HFF-Myc (cell line): Measurements from ENCODE around the gene DYNLRB2.

ENCODE experiments used
- DNase-seq: peaks from one replicate; pipeline ENCODE4 v3.0.0-alpha.2; 2011; ENCODE audit warnings: low read depth; ENCODE audit errors: extremely low read depth
- H3K4me3 ChIP-seq: replicated peaks from 2 replicates; pipeline ENCODE4 v1.5.1; 2011; ENCODE audit warnings: low read depth, mild to moderate bottlenecking, control low read depth, low read length
- CTCF ChIP-seq: IDR thresholded peaks from 2 replicates; pipeline ENCODE4 v1.5.1; 2012; ENCODE audit warnings: mild to moderate bottlenecking, low read depth, low read length, control low read depth; ENCODE audit errors: missing control alignments

Gene DYNLRB2

DNA sequence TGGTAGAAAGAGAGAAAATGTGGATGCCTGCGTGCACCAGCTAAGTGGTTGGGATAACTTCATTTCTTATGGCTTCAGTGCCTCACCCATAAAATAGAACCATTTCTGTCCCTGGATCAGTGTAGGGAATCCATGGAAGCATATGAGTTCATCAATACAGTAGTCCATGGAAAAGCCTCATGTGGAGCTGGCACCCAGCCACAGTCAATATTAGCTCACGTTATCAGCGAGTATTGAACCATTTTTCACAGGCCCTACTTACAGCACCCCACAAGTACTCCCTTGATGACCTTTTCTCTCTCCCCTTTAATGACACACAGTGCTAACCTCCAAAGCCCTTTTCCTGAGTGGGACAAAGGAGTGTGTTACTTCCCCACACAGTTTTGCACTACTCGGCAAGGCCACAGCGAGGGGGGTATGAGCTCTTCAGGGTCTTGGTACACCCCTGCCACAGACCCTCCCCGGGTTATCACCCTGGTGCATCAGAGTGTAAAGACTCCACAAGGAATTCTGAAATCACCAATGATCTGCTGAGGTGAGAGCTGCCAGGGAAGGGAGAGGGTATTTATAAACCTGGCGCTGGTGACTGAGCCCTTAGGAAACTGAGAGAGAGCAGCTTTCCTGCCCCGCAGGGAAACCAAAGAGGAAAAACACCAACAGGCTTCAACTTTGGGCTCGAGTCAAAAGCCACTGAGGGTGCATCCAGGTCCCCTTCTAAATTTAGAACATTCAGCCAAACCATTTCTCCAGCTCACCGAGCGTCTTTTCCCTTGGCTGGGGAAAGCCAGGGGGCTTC is 36.9 kb downstream of the DYNLRB2 start:
- no peak overlapping the region for H3K4me3 ChIP-seq
- DNase-seq = no peak
- TF ChIP-seq CTCF = no peak

DNA sequence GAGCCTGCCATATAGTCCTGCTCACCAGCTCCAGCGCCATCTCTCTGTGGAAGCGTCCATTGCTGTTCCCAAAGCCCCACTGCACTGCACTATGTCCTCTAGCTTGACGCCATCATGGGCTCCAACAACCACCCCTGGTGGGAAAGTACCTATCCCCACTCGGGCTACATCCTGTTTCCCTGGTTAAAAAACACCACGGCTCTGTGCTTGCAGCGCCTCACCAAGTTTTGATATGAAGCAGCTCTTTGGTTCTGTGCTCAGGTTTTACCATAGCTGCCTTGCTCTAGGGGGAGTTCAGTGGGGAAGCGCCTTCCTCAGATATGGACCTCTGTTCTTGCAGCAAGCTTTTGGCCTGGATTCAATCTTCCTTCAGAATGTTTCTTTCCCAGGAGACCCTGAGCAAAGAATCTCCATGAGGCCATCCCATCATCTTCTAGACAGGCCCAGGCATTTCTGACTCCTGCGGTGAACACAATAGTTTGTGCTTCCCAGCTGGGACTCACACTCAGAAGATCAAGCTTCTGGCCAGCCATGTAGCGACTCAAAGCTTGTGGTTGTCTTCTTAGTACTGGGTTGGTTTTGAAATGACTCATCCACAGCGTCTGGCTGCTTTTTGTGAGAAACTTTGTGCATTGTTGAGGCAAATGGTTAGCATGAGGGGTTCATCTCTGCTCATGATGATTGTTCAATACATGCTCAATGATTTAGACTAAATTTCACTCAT is 39.5 kb downstream of the DYNLRB2 start:
- no peak for TF ChIP-seq CTCF
- no peak for DNase-seq
- H3K4me3 ChIP-seq = no peak overlapping the region

GRCh38 chr16:80583466-80583865 is 42.7 kb downstream of the DYNLRB2 start:
- H3K4me3 ChIP-seq = no peak overlapping the region
- no peak for TF ChIP-seq CTCF
- DNase-seq = peak; percentile 16

DNA sequence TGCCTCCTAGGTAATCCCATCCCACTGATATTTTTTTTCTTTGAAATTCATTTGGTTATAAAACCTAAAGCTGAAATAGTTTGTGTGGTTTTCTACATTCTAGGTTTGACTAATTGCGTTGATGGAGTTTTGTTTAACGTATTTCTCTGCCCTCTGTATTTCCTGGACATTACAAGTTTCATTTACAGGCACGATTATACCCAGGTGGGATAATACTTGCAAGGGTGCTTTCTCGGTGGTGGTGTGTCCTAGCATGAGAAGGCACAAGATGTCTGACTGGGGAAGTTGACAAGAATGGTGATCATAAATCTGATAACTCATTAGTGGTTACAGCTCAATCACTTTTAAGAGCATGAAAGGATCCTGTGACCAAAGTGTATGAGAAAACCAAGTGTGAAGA is 45.0 kb downstream of the DYNLRB2 start:
- no peak for TF ChIP-seq CTCF

GRCh38 chr16:80586476-80586875 is 45.7 kb downstream of the DYNLRB2 start:
- no peak for TF ChIP-seq CTCF
- H3K4me3 ChIP-seq = no peak overlapping the region
- DNase-seq = no peak

More for the DNA sequence above, 45.0 kb downstream of the DYNLRB2 start:
- no peak overlapping the region for H3K4me3 ChIP-seq
- DNase-seq = no peak

GRCh38 chr16:80587071-80587470 is 46.3 kb downstream of the DYNLRB2 start:
- H3K4me3 ChIP-seq = no peak overlapping the region
- TF ChIP-seq CTCF = no peak
- DNase-seq = no peak
